Aorta (tissue), 5 donors: ENCODE measurements around the gene ZNF416. TPM values are rescaled to one million over a fixed set of nuclear protein-coding genes. Genes with fewer than 3 reads are reported as not detected.

Experiments
- ATAC-seq: fragments of 200-7000 bp; cut with Tn5 transposase; one replicate; pipeline ENCODE4 v1.9.1; 2022; ENCODE audit warnings: moderate library complexity; ENCODE audit not compliant: low FRiP score
- DNase-seq, 2 donors: peaks; one replicate each; pipeline ENCODE4 v3.0.0-alpha.2; 2020
- H3K27ac ChIP-seq, 2 donors: one replicate each; pipeline ENCODE4 v1.5.1; 2013; ENCODE audit warnings: low read length in 2 of 2, mild to moderate bottlenecking in 2 of 2, moderate library complexity in 2 of 2, control low read depth in 1 of 2, inconsistent platforms in 1 of 2, low read depth in 1 of 2
- H3K27me3 ChIP-seq, 2 donors: one replicate each; pipeline ENCODE4 v1.6.1; 2013; ENCODE audit warnings: control low read depth in 1 of 2, low read length in 1 of 2, mild to moderate bottlenecking in 1 of 2, moderate library complexity in 1 of 2; ENCODE audit not compliant: insufficient read depth in 2 of 2, control insufficient read depth in 1 of 2
- H3K36me3 ChIP-seq, 2 donors: one replicate each; pipeline ENCODE4 v1.6.1; 2013; ENCODE audit warnings: control low read depth in 1 of 2, low read length in 1 of 2, mild to moderate bottlenecking in 1 of 2; ENCODE audit not compliant: insufficient read depth in 2 of 2, control insufficient read depth in 1 of 2
- H3K4me1 ChIP-seq, 2 donors: one replicate each; pipeline ENCODE4 v1.6.1; 2013; ENCODE audit warnings: low read length in 2 of 2, control low read depth in 1 of 2, mild to moderate bottlenecking in 1 of 2, moderate library complexity in 1 of 2; ENCODE audit not compliant: insufficient read depth in 2 of 2, control insufficient read depth in 1 of 2
- H3K4me3 ChIP-seq, 2 donors: one replicate each; pipeline ENCODE4 v1.5.1; 2013; ENCODE audit warnings: low read length in 2 of 2, control low read depth in 1 of 2, mild to moderate bottlenecking in 1 of 2
- H3K9me3 ChIP-seq: one replicate; pipeline ENCODE4 v1.6.1; 2013; ENCODE audit warnings: mild to moderate bottlenecking, low read length; ENCODE audit not compliant: control insufficient read depth
- WGBS, 2 donors: extraction: QIAGEN DNeasy Blood & Tissue Kit; methylation state at CpG; one replicate each; pipeline ENCODE4 v1.1.7; 2013; 5-methylcytosine and 5-hydroxymethylcytosine counted together
- intact Hi-C, 2 donors: fragments of 100-400 bp; cut with DNase I; formaldehyde crosslinking; loops; one replicate each; pipeline versions ENCODE4 v1.14.2 to v1.15.0; 2022
- polyA plus RNA-seq, 2 donors: library from polyadenylated mRNA; stranded (reverse); fragments of 200-250 nt; gene quantifications; one replicate each; pipeline ENCODE4 v1.2.3, GENCODE V29; 2013
- total RNA-seq, 2 donors: library from RNA; stranded (reverse); fragmentation: NEBNext Ultra II Directional; extraction: Animal tissue kit (Norgen Biotek cat#: 25700); gene quantifications; one replicate each; pipeline ENCODE4 v1.2.1, GENCODE V29; 2021
- donor health status: healthy with polysubstance abuse.
- donor health status: Bipolar disorder and iron deficiency.
- donor health status: DM: no; HTN: no; CAD: no.
- donor health status: DM: no; HTN: no; CAD: no.
- donor health status: DM: yes; HTN: yes; CAD: no.

The ZNF416 gene
- total and polyA plus RNA-seq, 4 donors: 1.5 to 6.1 (median 3.2) TPM

- Histone ChIP-seq H3K36me3 (peaks cover 5 to 6% of the 10 kb centered on the region in 2 donors), H3K27ac (peak within 1 kb of the TSS in 1 of 2 donors; percentile 25), H3K4me3 (peak within 1 kb of the TSS; percentile 48 to 69), H3K9me3 (peaks cover 10% of the 10 kb centered on the region), H3K4me1 (no peaks in the 10 kb centered on the region), H3K27me3 (no peaks in the 10 kb centered on the region)
- DNase-seq (peak; percentile 92 to 95), ATAC-seq (peak; percentile 99)
- 1% methylated on average over 64 of the region's 64 CpGs for WGBS, 2 donors
- intact Hi-C loops: loop anchor here in 1 of 2 donors (2.0 kb wide), 1 partner anchor 55 kb away; no protein-coding TSS in a partner anchor
Measured at GRCh38 chr19:57527136-57527881, 51.4 kb downstream of the ZNF416 start, which contains the start of gene ZNF549. ZNF549 (plus strand) TSS chr19:57527356; CDS start chr19:57527574, 218 bp downstream.

Other genes starting within 250 kb of the ZNF416 start
- 10 to 100 TPM in 1 of 2 donors, 1 to 10 TPM in 1; 9.7 to 11.0 TPM for gene ZNF304, start 227.6 kb downstream of the ZNF416 start, total RNA-seq
- gene ZNF304, start 227.6 kb downstream of the ZNF416 start, polyA plus RNA-seq: 1 to 10 TPM; 1.8 to 4.5 TPM
- gene TRAPPC2B, start 215.4 kb downstream of the ZNF416 start, total RNA-seq: 10 to 100 TPM in 1 of 2 donors, 1 to 10 TPM in 1; 8.3 to 13.4 TPM
- gene TRAPPC2B, start 215.4 kb downstream of the ZNF416 start, polyA plus RNA-seq: 10 to 100 TPM; 17.9 to 28.2 TPM
- 1 to 10 TPM; 2.6 to 2.7 TPM for gene ZNF547, start 215.4 kb downstream of the ZNF416 start, total RNA-seq
- 1 to 10 TPM; 1.8 to 2.6 TPM for gene ZNF547, start 215.4 kb downstream of the ZNF416 start, polyA plus RNA-seq
- gene ZNF548, start 189.1 kb downstream of the ZNF416 start, total RNA-seq: 10 to 100 TPM; 23.4 to 29.0 TPM
- gene ZNF548, start 189.1 kb downstream of the ZNF416 start, polyA plus RNA-seq: 1 to 10 TPM; 2.3 to 7.1 TPM
- gene ZNF17, start 167.8 kb downstream of the ZNF416 start, total RNA-seq: 10 to 100 TPM; 15.2 to 15.8 TPM
- 1 to 10 TPM; 2.1 to 3.7 TPM for gene ZNF17, start 167.8 kb downstream of the ZNF416 start, polyA plus RNA-seq
- gene ZNF749, start 143.6 kb downstream of the ZNF416 start, total RNA-seq: 1 to 10 TPM; 6.1 to 7.6 TPM
- 1 to 10 TPM; 2.1 to 4.0 TPM for gene ZNF749, start 143.6 kb downstream of the ZNF416 start, polyA plus RNA-seq
- 1 to 10 TPM in 1 of 2 donors, under 1 TPM in 1; 0.62 to 1.1 TPM for gene VN1R1, start 121.8 kb downstream of the ZNF416 start, total RNA-seq
- under 1 TPM in 1 of 2 donors, not detected in 1; 0.77 TPM for gene VN1R1, start 121.8 kb downstream of the ZNF416 start, polyA plus RNA-seq
- 1 to 10 TPM; 6.7 to 9.1 TPM for gene ZNF772, start 101.3 kb downstream of the ZNF416 start, total RNA-seq
- gene ZNF772, start 101.3 kb downstream of the ZNF416 start, polyA plus RNA-seq: 1 to 10 TPM in 1 of 2 donors, under 1 TPM in 1; 0.88 to 1.8 TPM
- 10 to 100 TPM in 1 of 2 donors, 1 to 10 TPM in 1; 6.1 to 12.8 TPM for gene ZNF419, start 91.2 kb downstream of the ZNF416 start, total RNA-seq
- gene ZNF419, start 91.2 kb downstream of the ZNF416 start, polyA plus RNA-seq: 1 to 10 TPM; 5.6 to 7.0 TPM
- gene ZNF773, start 79.0 kb downstream of the ZNF416 start, total RNA-seq: 1 to 10 TPM; 6.3 to 9.6 TPM
- 1 to 10 TPM; 2.1 to 5.4 TPM for gene ZNF773, start 79.0 kb downstream of the ZNF416 start, polyA plus RNA-seq
- gene ZNF549, start 51.6 kb downstream of the ZNF416 start, total RNA-seq: 1 to 10 TPM; 6.2 to 7.6 TPM
- 1 to 10 TPM; 1.1 to 3.8 TPM for gene ZNF549, start 51.6 kb downstream of the ZNF416 start, polyA plus RNA-seq
- gene ZNF550, start 19.0 kb downstream of the ZNF416 start, total RNA-seq: 1 to 10 TPM; 4.9 to 8.9 TPM
- 1 to 10 TPM; 2.4 to 3.3 TPM for gene ZNF550, start 19.0 kb downstream of the ZNF416 start, polyA plus RNA-seq
- gene ZIK1, start 5.2 kb upstream of the ZNF416 start, total RNA-seq: 1 to 10 TPM; 3.5 to 6.3 TPM
- 1 to 10 TPM in 1 of 2 donors, not detected in 1; 2.4 TPM for gene ZIK1, start 5.2 kb upstream of the ZNF416 start, polyA plus RNA-seq
- 1 to 10 TPM; 2.3 to 2.5 TPM for gene ZNF530, start 21.0 kb upstream of the ZNF416 start, total RNA-seq
- 1 to 10 TPM in 1 of 2 donors, not detected in 1; 1.6 TPM for gene ZNF530, start 21.0 kb upstream of the ZNF416 start, polyA plus RNA-seq
- 10 to 100 TPM; 13.1 to 16.6 TPM for gene ZNF134, start 35.3 kb upstream of the ZNF416 start, total RNA-seq
- gene ZNF134, start 35.3 kb upstream of the ZNF416 start, polyA plus RNA-seq: 1 to 10 TPM; 2.4 to 8.1 TPM
- gene ZNF211, start 54.3 kb upstream of the ZNF416 start, total RNA-seq: 10 to 100 TPM in 1 of 2 donors, 1 to 10 TPM in 1; 8.9 to 14.8 TPM
- 10 to 100 TPM in 1 of 2 donors, 1 to 10 TPM in 1; 1.3 to 10.2 TPM for gene ZNF211, start 54.3 kb upstream of the ZNF416 start, polyA plus RNA-seq
- not detected for gene ZSCAN4, start 90.0 kb upstream of the ZNF416 start, total RNA-seq
- under 1 TPM in 1 of 2 donors, not detected in 1; 0.50 TPM for gene ZSCAN4, start 90.0 kb upstream of the ZNF416 start, polyA plus RNA-seq
- gene ZNF551, start 103.1 kb upstream of the ZNF416 start, total RNA-seq: 1 to 10 TPM; 6.4 to 8.5 TPM
- 1 to 10 TPM; 1.2 to 2.0 TPM for gene ZNF551, start 103.1 kb upstream of the ZNF416 start, polyA plus RNA-seq
- 1 to 10 TPM; 2.3 to 6.4 TPM for gene ZNF154, start 130.3 kb upstream of the ZNF416 start, total RNA-seq
- gene ZNF154, start 130.3 kb upstream of the ZNF416 start, polyA plus RNA-seq: 1 to 10 TPM in 1 of 2 donors, under 1 TPM in 1; 0.88 to 5.2 TPM
- gene ZNF671, start 148.7 kb upstream of the ZNF416 start, total RNA-seq: 1 to 10 TPM; 2.9 to 5.4 TPM
- gene ZNF671, start 148.7 kb upstream of the ZNF416 start, polyA plus RNA-seq: 1 to 10 TPM; 1.1 to 5.2 TPM
- 10 to 100 TPM in 1 of 2 donors, 1 to 10 TPM in 1; 7.8 to 13.6 TPM for gene ZNF776, start 167.9 kb upstream of the ZNF416 start, total RNA-seq
- gene ZNF776, start 167.9 kb upstream of the ZNF416 start, polyA plus RNA-seq: 1 to 10 TPM; 4.8 to 5.4 TPM
- gene ZNF586, start 190.8 kb upstream of the ZNF416 start, total RNA-seq: 10 to 100 TPM in 1 of 2 donors, 1 to 10 TPM in 1; 9.8 to 17.9 TPM
- 1 to 10 TPM; 3.7 to 6.6 TPM for gene ZNF586, start 190.8 kb upstream of the ZNF416 start, polyA plus RNA-seq
- gene ZNF552, start 236.0 kb upstream of the ZNF416 start, total RNA-seq: 1 to 10 TPM; 8.0 to 8.5 TPM
- 1 to 10 TPM; 4.5 to 6.1 TPM for gene ZNF552, start 236.0 kb upstream of the ZNF416 start, polyA plus RNA-seq